SIG-M5 (cell line): ENCODE data around the gene ARID1B.
"Not testable (repeated sequence)": the region's sequence is repeated elsewhere in the genome, so short reads cannot be mapped to it uniquely, and the experiment has no call there.

Source experiments
- DNase-seq: peaks from one replicate; lab custom pipeline; 2025; lab: John Stamatoyannopoulos, UW

The ARID1B gene

GRCh38 chr6:156938143-156938542 lies 161.0 kb downstream of the ARID1B start:
- no peak for DNase-seq

- DNase-seq: no peak
Measured at GRCh38 chr6:156940221-156940620, 163.0 kb downstream of the ARID1B start.

GRCh38 chr6:156942266-156942665 lies 165.1 kb downstream of the ARID1B start:
- DNase-seq: no peak

- no peak for DNase-seq
Measured at GRCh38 chr6:156943166-156943565, 166.0 kb downstream of the ARID1B start.

GRCh38 chr6:156943816-156944215 lies 166.6 kb downstream of the ARID1B start:
- no peak for DNase-seq

- no peak for DNase-seq
Measured at GRCh38 chr6:156944412-156944811, 167.2 kb downstream of the ARID1B start.

GRCh38 chr6:156945789-156946172 lies 168.6 kb downstream of the ARID1B start:
- not testable (repeated sequence) for DNase-seq

GRCh38 chr6:156946370-156946936 lies 169.3 kb downstream of the ARID1B start:
- no peak for DNase-seq

- DNase-seq: no peak
Measured at GRCh38 chr6:156948277-156948676, 171.1 kb downstream of the ARID1B start.

GRCh38 chr6:156948807-156949206 lies 171.6 kb downstream of the ARID1B start:
- DNase-seq: no peak

GRCh38 chr6:156949376-156949775 lies 172.2 kb downstream of the ARID1B start:
- no peak for DNase-seq

GRCh38 chr6:156950084-156950483 lies 172.9 kb downstream of the ARID1B start:
- DNase-seq: no peak

GRCh38 chr6:156950531-156950930 lies 173.4 kb downstream of the ARID1B start:
- no peak for DNase-seq

GRCh38 chr6:156952401-156952800 lies 175.2 kb downstream of the ARID1B start:
- DNase-seq: no peak

- DNase-seq: no peak
Measured at GRCh38 chr6:156953127-156953478, 175.9 kb downstream of the ARID1B start.

GRCh38 chr6:156953479-156954146 lies 176.4 kb downstream of the ARID1B start:
- DNase-seq: no peak

- DNase-seq: no peak
Measured at GRCh38 chr6:156954191-156954590, 177.0 kb downstream of the ARID1B start.

GRCh38 chr6:156954816-156955215 lies 177.6 kb downstream of the ARID1B start:
- no peak for DNase-seq

- DNase-seq: no peak
Measured at GRCh38 chr6:156955494-156956183, 178.5 kb downstream of the ARID1B start.

- no peak for DNase-seq
Measured at GRCh38 chr6:156956286-156956685, 179.1 kb downstream of the ARID1B start.

GRCh38 chr6:156957931-156958547 lies 180.9 kb downstream of the ARID1B start:
- DNase-seq: no peak

- DNase-seq: no peak
Measured at GRCh38 chr6:156960525-156960924, 183.3 kb downstream of the ARID1B start.

- no peak for DNase-seq
Measured at GRCh38 chr6:156961282-156961892, 184.2 kb downstream of the ARID1B start.
